ENCODE results near the gene ZNF516.

Gene ZNF516

GRCh38 chr18:76452357-76452756, 42.7 kb downstream of the ZNF516 start:
- in situ Hi-C loops (cut with MboI; ENCODE audit: low pct_unique_long_range_greater_than_20kb, low sequenced_read_pairs, unreplicated experiment): no loop called here
- TF ChIP-seq CTCF (IDR thresholded peaks at IDR 0.05; ENCODE audit: extremely low read depth, insufficient read depth, missing control alignments): no peak
- DNase-seq (ENCODE audit: low spot score): no peak

GRCh38 chr18:76451396-76452331, 43.4 kb downstream of the ZNF516 start:
- DNase-seq (ENCODE audit: low spot score): no peak
- in situ Hi-C loops (cut with MboI; ENCODE audit: low pct_unique_long_range_greater_than_20kb, low sequenced_read_pairs, unreplicated experiment): no loop called here
- no peak for TF ChIP-seq CTCF (IDR thresholded peaks at IDR 0.05; ENCODE audit: extremely low read depth, insufficient read depth, missing control alignments)

- DNase-seq (ENCODE audit: low spot score): no peak
- no peak for TF ChIP-seq CTCF (IDR thresholded peaks at IDR 0.05; ENCODE audit: extremely low read depth, insufficient read depth, missing control alignments)
- in situ Hi-C loops (cut with MboI; ENCODE audit: low pct_unique_long_range_greater_than_20kb, low sequenced_read_pairs, unreplicated experiment): no loop called here
Observed at GRCh38 chr18:76450452-76451395, 44.3 kb downstream of the ZNF516 start.

GRCh38 chr18:76449111-76449453, 46.0 kb downstream of the ZNF516 start:
- no peak for TF ChIP-seq CTCF (IDR thresholded peaks at IDR 0.05; ENCODE audit: extremely low read depth, insufficient read depth, missing control alignments)
- in situ Hi-C loops (cut with MboI; ENCODE audit: low pct_unique_long_range_greater_than_20kb, low sequenced_read_pairs, unreplicated experiment): no loop called here
- DNase-seq (ENCODE audit: low spot score): no peak

- in situ Hi-C loops (cut with MboI; ENCODE audit: low pct_unique_long_range_greater_than_20kb, low sequenced_read_pairs, unreplicated experiment): no loop called here
- DNase-seq (ENCODE audit: low spot score): no peak
- no peak for TF ChIP-seq CTCF (IDR thresholded peaks at IDR 0.05; ENCODE audit: extremely low read depth, insufficient read depth, missing control alignments)
Observed at GRCh38 chr18:76448256-76449110, 46.6 kb downstream of the ZNF516 start.

Data from GM13977 (cell line).